GM12878 (cell line): Measurements from ENCODE around the gene TECPR1. TPM values are rescaled to one million over a fixed set of nuclear protein-coding genes. Genes with fewer than 3 reads are reported as not detected.

ENCODE experiments used
- BCLAF1 ChIP-seq: fragments of 450-650 bp; IDR thresholded peaks from 2 replicates; pipeline ENCODE4 v1.6.1; 2017; ENCODE audit warnings: antibody characterized with exemption, mild to moderate bottlenecking, moderate library complexity
- CBFB ChIP-seq: IDR thresholded peaks from 2 replicates; pipeline ENCODE4 v1.6.1; 2016; ENCODE audit warnings: antibody characterized with exemption, low read depth
- CREB1 ChIP-seq: IDR thresholded peaks from 2 replicates; pipeline ENCODE4 v1.6.1; 2012; ENCODE audit warnings: low read depth, mild to moderate bottlenecking, inconsistent platforms
- CTCF ChIP-seq, 3 experiments: IDR thresholded peaks in 2 of 3; conservative IDR thresholded peaks in 1 of 3; 2 replicates each; pipeline ENCODE4 v1.5.1; 2011; ENCODE audit warnings: low read depth in 3 of 3, low read length in 3 of 3, mild to moderate bottlenecking in 3 of 3, control low read depth in 2 of 3, moderate library complexity in 2 of 3, inconsistent platforms in 1 of 3, mixed read lengths in 1 of 3; ENCODE audit not compliant: control insufficient read depth in 2 of 3, insufficient read depth in 1 of 3; ENCODE audit errors: extremely low read depth in 1 of 3
- FOXK2 ChIP-seq: fragments of 450-650 bp; IDR thresholded peaks from 2 replicates; pipeline ENCODE4 v1.6.1; 2017; ENCODE audit warnings: mild to moderate bottlenecking, moderate library complexity
- IKZF2 ChIP-seq, 2 experiments: fragments of 450-650 bp; IDR thresholded peaks; 2 replicates each; pipeline ENCODE4 v1.6.1; 2017; ENCODE audit warnings: mild to moderate bottlenecking in 2 of 2, moderate library complexity in 2 of 2
- LARP7 ChIP-seq: fragments of 450-650 bp; IDR thresholded peaks from 2 replicates; pipeline ENCODE4 v1.6.1; 2017; ENCODE audit warnings: mild to moderate bottlenecking
- MTA2 ChIP-seq: fragments of 450-650 bp; IDR thresholded peaks from 2 replicates; pipeline ENCODE4 v1.6.1; 2016; ENCODE audit warnings: low read depth, mild to moderate bottlenecking, moderate library complexity
- MTA3 ChIP-seq: IDR thresholded peaks from 2 replicates; pipeline ENCODE4 v1.6.1; 2012; ENCODE audit warnings: low read length, inconsistent platforms, borderline replicate concordance
- NR2F1 ChIP-seq: fragments of 450-650 bp; conservative IDR thresholded peaks from 2 replicates; pipeline ENCODE4 v1.6.1; 2017; ENCODE audit warnings: mild to moderate bottlenecking
- PML ChIP-seq: IDR thresholded peaks from 2 replicates; pipeline ENCODE4 v1.6.1; 2012; ENCODE audit warnings: low read length, inconsistent platforms
- RAD21 ChIP-seq: IDR thresholded peaks from 2 replicates; pipeline ENCODE4 v1.6.1; 2011; ENCODE audit warnings: mild to moderate bottlenecking, low read depth, low read length, moderate library complexity; ENCODE audit not compliant: insufficient read depth
- RCOR1 ChIP-seq: conservative IDR thresholded peaks from 2 replicates; pipeline ENCODE4 v1.6.1; 2012; ENCODE audit warnings: low read depth, low read length, improper control_type of control experiment
- SIN3A ChIP-seq: IDR thresholded peaks from 2 replicates; pipeline ENCODE4 v1.6.1; 2012; ENCODE audit warnings: low read depth, low read length, improper control_type of control experiment
- SMC3 ChIP-seq: IDR thresholded peaks from 2 replicates; pipeline ENCODE4 v1.6.1; 2011; ENCODE audit warnings: low read length, improper control_type of control experiment, borderline replicate concordance
- STAT1 ChIP-seq: fragments of 450-650 bp; conservative IDR thresholded peaks from 2 replicates; pipeline ENCODE4 v1.6.1; 2014; ENCODE audit warnings: antibody characterized with exemption, mild to moderate bottlenecking
- TBL1XR1 ChIP-seq: IDR thresholded peaks from 2 replicates; pipeline ENCODE4 v1.6.1; 2012; ENCODE audit warnings: low read depth, low read length, improper control_type of control experiment
- TCF3 ChIP-seq: IDR thresholded peaks from 2 replicates; pipeline ENCODE4 v1.6.1; 2012; ENCODE audit warnings: low read depth, mild to moderate bottlenecking, low read length, borderline replicate concordance; ENCODE audit not compliant: insufficient read depth
- USF2 ChIP-seq: IDR thresholded peaks from 2 replicates; pipeline ENCODE4 v1.6.1; 2011; ENCODE audit warnings: low read depth, low read length, improper control_type of control experiment, borderline replicate concordance
- WRNIP1 ChIP-seq: IDR thresholded peaks from 2 replicates; pipeline ENCODE4 v1.6.1; 2011; ENCODE audit warnings: low read depth, low read length, improper control_type of control experiment, borderline replicate concordance
- ZBED1 ChIP-seq: IDR thresholded peaks from 2 replicates; pipeline ENCODE4 v1.6.1; 2016; ENCODE audit warnings: borderline replicate concordance
- ZNF687 ChIP-seq: fragments of 450-650 bp; IDR thresholded peaks from 2 replicates; pipeline ENCODE4 v1.6.1; 2017; ENCODE audit warnings: mild to moderate bottlenecking, moderate library complexity
- polyA plus RNA-seq, 11 experiments: library from polyadenylated mRNA; depleted of rRNA in 4 of 11; unstranded in 6 of 11; stranded (reverse) in 5 of 11; fragments of >200 nt; fragmentation: Nextera tagmentation in 4 of 11; fragmentation: Illumina TruSeq in 1 of 11; extraction: Ambion mirVana in 4 of 11; extraction: Trizol in 1 of 11; gene quantifications; 1 replicate in 1 of 11; 2 replicates in 10 of 11; pipeline versions ENCODE4 v1.2.1 to v1.2.3, GENCODE V29; 2011 to 2016; ENCODE audit warnings: inconsistent platforms in 2 of 11, missing spikeins in 2 of 11, low read depth in 1 of 11
- total RNA-seq, 4 experiments: library from RNA; depleted of rRNA in 3 of 4; stranded (reverse); fragments of >200 nt in 3 of 4; fragmentation: Illumina TruSeq in 1 of 4; extraction: Trizol in 1 of 4; gene quantifications; 2 replicates each; pipeline versions ENCODE4 v1.2.1 to v1.2.3, GENCODE V29; 2013 to 2021

The TECPR1 gene
- total and polyA plus RNA-seq, 10 of the 15 experiments (the other 5 are each of a cell fraction or from before 2014, with no cell fraction given) = 0.26 to 16.8 (median 4.2) TPM

GRCh38 chr7:98251601-98252424 is at the start of gene TECPR1 (continued):
- TF ChIP-seq CREB1 (peak; percentile 93), NR2F1 (peak; percentile 100), ZNF687 (peak; percentile 24; the same call in 1 of the 2 replicates), CBFB (no peak), BCLAF1 (no peak), ZBED1 (no peak), WRNIP1 (no peak), SMC3 (no peak), RAD21 (no peak), PML (no peak), MTA3 (no peak), LARP7 (peak; percentile 60), SIN3A (peak; percentile 21; the same call in 1 of the 2 replicates), USF2 (no peak), TCF3 (peak; percentile 39; the same call in 1 of the 2 replicates), CTCF (IDR thresholded peaks at IDR 0.05 in 2 of 3, conservative IDR thresholded peaks at IDR 0.05 in 1 of 3; ENCODE audit: control insufficient read depth in 2 of 3, extremely low read depth in 1 of 3, insufficient read depth in 1 of 3, low read depth in 3 of 3, low read length in 3 of 3) (no peak), RCOR1 (no peak), TBL1XR1 (no peak; the same call in 1 of the 2 replicates), IKZF2 (IDR thresholded peaks at IDR 0.05) (no peak), FOXK2 (no peak), STAT1 (no peak), MTA2 (no peak)
